Breast epithelium (tissue), 3 donors: ENCODE measurements around the gene KMO.

ENCODE experiments used
- CTCF ChIP-seq, 3 donors: fragments of 450-650 bp; IDR thresholded peaks; one replicate each; pipeline ENCODE4 v1.5.1; 2016 to 2017; ENCODE audit warnings: antibody characterized with exemption in 3 of 3, mild to moderate bottlenecking in 3 of 3, moderate library complexity in 3 of 3
- POLR2A ChIP-seq: fragments of 450-650 bp; IDR thresholded peaks from one replicate; pipeline ENCODE4 v1.6.1; 2016; ENCODE audit warnings: antibody characterized with exemption, mild to moderate bottlenecking, moderate library complexity
- POLR2AphosphoS5 ChIP-seq, 3 donors: sonication (generic); formaldehyde crosslinking; IDR thresholded peaks; one replicate each; pipeline ENCODE4 v1.6.1; 2017; ENCODE audit warnings: antibody characterized with exemption in 3 of 3

DNA sequence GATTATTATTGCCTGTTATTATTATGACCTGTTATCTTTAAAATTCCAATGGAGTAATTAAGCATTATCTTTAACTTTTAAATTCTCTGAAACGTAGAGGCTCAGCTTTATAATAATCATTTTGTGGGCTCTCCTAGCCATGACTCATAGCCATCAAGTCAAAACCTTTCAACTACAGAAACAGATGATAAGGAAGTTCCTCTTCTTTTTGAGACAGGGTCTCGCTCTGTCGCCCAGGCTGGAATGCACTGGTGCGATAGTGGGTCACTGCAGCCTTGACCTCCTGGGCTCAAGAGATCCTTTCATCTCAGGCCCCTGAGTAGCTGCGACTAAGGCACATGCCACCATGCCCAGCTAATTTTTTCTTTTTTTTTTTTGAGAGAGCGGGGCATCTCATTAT lies 64.5 kb downstream of the KMO start:
- TF ChIP-seq CTCF (IDR thresholded peaks at IDR 0.05), result no peak
- no peak for TF ChIP-seq POLR2A
- no peak for TF ChIP-seq POLR2AphosphoS5 (IDR thresholded peaks at IDR 0.05)
